HG02610 (cell line): ENCODE data around the gene P3R3URF.
"Not testable (repeated sequence)": the region's sequence is repeated elsewhere in the genome, so short reads cannot be mapped to it uniquely, and the experiment has no call there.

Experiments
- ATAC-seq: cut with Tn5 transposase; IDR thresholded peaks from one replicate; pipeline ENCODE4 v1.9.1; 2021; ENCODE audit warnings: mild to moderate bottlenecking, moderate library complexity; ENCODE audit not compliant: unreplicated experiment

P3R3URF gene

GRCh38 chr1:46176211-46176865 is at the start of gene P3R3URF:
TSS of gene P3R3URF (minus strand) at chr1:46176488. CDS start at chr1:46176471, 17 bp downstream.
- no peak for ATAC-seq

GRCh38 chr1:46224966-46225365 is 48.7 kb upstream of the P3R3URF start:
- ATAC-seq, result no peak

GRCh38 chr1:46223472-46223943 is 47.2 kb upstream of the P3R3URF start:
- peak; percentile 80 for ATAC-seq

GRCh38 chr1:46223055-46223454 is 46.8 kb upstream of the P3R3URF start:
- ATAC-seq, result not testable (repeated sequence)

- ATAC-seq, result no peak
Measured at GRCh38 chr1:46221749-46222148, 45.5 kb upstream of the P3R3URF start.

- ATAC-seq, result no peak
Measured at GRCh38 chr1:46220808-46221207, 44.5 kb upstream of the P3R3URF start.

GRCh38 chr1:46219551-46220520 is 43.5 kb upstream of the P3R3URF start:
- no peak for ATAC-seq

- no peak for ATAC-seq
Measured at GRCh38 chr1:46218443-46218842, 42.2 kb upstream of the P3R3URF start.

- ATAC-seq, result no peak
Measured at GRCh38 chr1:46215504-46215903, 39.2 kb upstream of the P3R3URF start.

GRCh38 chr1:46211051-46211450 is 34.8 kb upstream of the P3R3URF start:
- ATAC-seq, result no peak

- ATAC-seq, result no peak
Measured at GRCh38 chr1:46210561-46210960, 34.3 kb upstream of the P3R3URF start.

- no peak for ATAC-seq
Measured at GRCh38 chr1:46206399-46206798, 30.1 kb upstream of the P3R3URF start.

GRCh38 chr1:46205791-46206190 is 29.5 kb upstream of the P3R3URF start:
- no peak for ATAC-seq

- ATAC-seq, result no peak
Measured at GRCh38 chr1:46205141-46205540, 28.9 kb upstream of the P3R3URF start.

GRCh38 chr1:46204406-46204742 is 28.1 kb upstream of the P3R3URF start:
- ATAC-seq, result no peak

GRCh38 chr1:46203738-46204405 is 27.6 kb upstream of the P3R3URF start:
- no peak for ATAC-seq

- no peak for ATAC-seq
Measured at GRCh38 chr1:46199233-46199749, 23.0 kb upstream of the P3R3URF start.

- ATAC-seq, result peak; percentile 87
Measured at GRCh38 chr1:46197964-46198811, 21.9 kb upstream of the P3R3URF start, which contains the start of gene POMGNT1. TSS of gene POMGNT1 (minus strand) at chr1:46198434. CDS start at chr1:46197821, 613 bp downstream.

GRCh38 chr1:46197560-46197963 is 21.3 kb upstream of the P3R3URF start:
- no peak for ATAC-seq

GRCh38 chr1:46196609-46197008 is 20.3 kb upstream of the P3R3URF start:
- ATAC-seq, result no peak
